ENCODE measurements around the gene KCNK13.

Gene KCNK13

GRCh38 chr14:90159146-90159545 is 97.4 kb downstream of the KCNK13 start:
- ATAC-seq (replicated peaks; ENCODE audit: extremely low read depth, poor library complexity, severe bottlenecking) (no peak), DNase-seq (ENCODE audit: low spot score in 2 of 2) (no peak)
- Mint-ChIP-seq H3K9me3 (peaks cover 4% of the 10 kb centered on the region), H3K27ac (ENCODE audit: low read depth) (no peak overlapping the region), H3K36me3 (ENCODE audit: insufficient read depth) (no peaks in the 10 kb centered on the region), H3K27me3 (peaks cover 53% of the 10 kb centered on the region), H3K4me3 (no peak overlapping the region), H3K4me1 (no peaks in the 10 kb centered on the region)

GRCh38 chr14:90159688-90160087 is 97.9 kb downstream of the KCNK13 start:
- DNase-seq (ENCODE audit: low spot score in 2 of 2) = no peak
- no peak overlapping the region for H3K4me3 Mint-ChIP-seq
- H3K36me3 Mint-ChIP-seq (ENCODE audit: insufficient read depth) = no peaks in the 10 kb centered on the region
- no peak overlapping the region for H3K27ac Mint-ChIP-seq (ENCODE audit: low read depth)
- H3K27me3 Mint-ChIP-seq = peaks cover 52% of the 10 kb centered on the region
- H3K4me1 Mint-ChIP-seq = no peaks in the 10 kb centered on the region
- ATAC-seq (replicated peaks; ENCODE audit: extremely low read depth, poor library complexity, severe bottlenecking) = no peak
- H3K9me3 Mint-ChIP-seq = no peaks in the 10 kb centered on the region

- H3K27ac Mint-ChIP-seq (ENCODE audit: low read depth) = no peak overlapping the region
- no peak for ATAC-seq (replicated peaks; ENCODE audit: extremely low read depth, poor library complexity, severe bottlenecking)
- H3K9me3 Mint-ChIP-seq = no peaks in the 10 kb centered on the region
- H3K27me3 Mint-ChIP-seq = peaks cover 38% of the 10 kb centered on the region
- H3K4me1 Mint-ChIP-seq = no peaks in the 10 kb centered on the region
- no peak overlapping the region for H3K4me3 Mint-ChIP-seq
- no peaks in the 10 kb centered on the region for H3K36me3 Mint-ChIP-seq (ENCODE audit: insufficient read depth)
- no peak for DNase-seq (ENCODE audit: low spot score in 2 of 2)
These were observed 99.3 kb downstream of the KCNK13 start for GRCh38 chr14:90161129-90161528.

- Mint-ChIP-seq H3K27me3 (peaks cover 53% of the 10 kb centered on the region), H3K9me3 (no peaks in the 10 kb centered on the region), H3K4me3 (no peak overlapping the region), H3K36me3 (ENCODE audit: insufficient read depth) (no peaks in the 10 kb centered on the region), H3K27ac (ENCODE audit: low read depth) (no peak overlapping the region), H3K4me1 (no peaks in the 10 kb centered on the region)
- DNase-seq (ENCODE audit: low spot score in 2 of 2) (no peak), ATAC-seq (replicated peaks; ENCODE audit: extremely low read depth, poor library complexity, severe bottlenecking) (no peak)
These were observed 106.8 kb downstream of the KCNK13 start for GRCh38 chr14:90168425-90169105.

GRCh38 chr14:90175631-90176030 is 113.8 kb downstream of the KCNK13 start:
- no peak overlapping the region for H3K27ac Mint-ChIP-seq (ENCODE audit: low read depth)
- DNase-seq (ENCODE audit: low spot score in 2 of 2) = no peak
- H3K36me3 Mint-ChIP-seq (ENCODE audit: insufficient read depth) = no peaks in the 10 kb centered on the region
- H3K4me3 Mint-ChIP-seq = no peak overlapping the region
- no peaks in the 10 kb centered on the region for H3K9me3 Mint-ChIP-seq
- peaks cover 30% of the 10 kb centered on the region for H3K27me3 Mint-ChIP-seq
- ATAC-seq (replicated peaks; ENCODE audit: extremely low read depth, poor library complexity, severe bottlenecking) = no peak
- no peaks in the 10 kb centered on the region for H3K4me1 Mint-ChIP-seq

GRCh38 chr14:90177539-90178189 is 115.9 kb downstream of the KCNK13 start:
- DNase-seq (ENCODE audit: low spot score in 2 of 2) (no peak), ATAC-seq (replicated peaks; ENCODE audit: extremely low read depth, poor library complexity, severe bottlenecking) (no peak)
- Mint-ChIP-seq H3K27me3 (peaks cover 22% of the 10 kb centered on the region), H3K36me3 (ENCODE audit: insufficient read depth) (no peaks in the 10 kb centered on the region), H3K4me1 (no peaks in the 10 kb centered on the region), H3K4me3 (no peak overlapping the region), H3K9me3 (no peaks in the 10 kb centered on the region), H3K27ac (ENCODE audit: low read depth) (no peak overlapping the region)

- Mint-ChIP-seq H3K27me3 (peaks cover 21% of the 10 kb centered on the region), H3K4me1 (no peaks in the 10 kb centered on the region), H3K4me3 (no peak overlapping the region), H3K27ac (ENCODE audit: low read depth) (no peak overlapping the region), H3K36me3 (ENCODE audit: insufficient read depth) (no peaks in the 10 kb centered on the region), H3K9me3 (no peaks in the 10 kb centered on the region)
- DNase-seq (ENCODE audit: low spot score in 2 of 2) = no peak
- no peak for ATAC-seq (replicated peaks; ENCODE audit: extremely low read depth, poor library complexity, severe bottlenecking)
These were observed 117.6 kb downstream of the KCNK13 start for GRCh38 chr14:90179357-90179756.

- ATAC-seq (replicated peaks; ENCODE audit: extremely low read depth, poor library complexity, severe bottlenecking) (no peak), DNase-seq (ENCODE audit: low spot score in 2 of 2) (no peak)
- Mint-ChIP-seq H3K9me3 (no peaks in the 10 kb centered on the region), H3K4me1 (no peaks in the 10 kb centered on the region), H3K4me3 (no peak overlapping the region), H3K36me3 (ENCODE audit: insufficient read depth) (no peaks in the 10 kb centered on the region), H3K27me3 (peaks cover 29% of the 10 kb centered on the region), H3K27ac (ENCODE audit: low read depth) (no peak overlapping the region)
These were observed 118.3 kb downstream of the KCNK13 start for GRCh38 chr14:90179809-90180779.

- no peaks in the 10 kb centered on the region for H3K9me3 Mint-ChIP-seq
- no peaks in the 10 kb centered on the region for H3K4me1 Mint-ChIP-seq
- no peaks in the 10 kb centered on the region for H3K36me3 Mint-ChIP-seq (ENCODE audit: insufficient read depth)
These were observed 122.3 kb downstream of the KCNK13 start for GRCh38 chr14:90184094-90184493.

GRCh38 chr14:90184571-90185266 is 122.9 kb downstream of the KCNK13 start:
- Mint-ChIP-seq H3K36me3 (ENCODE audit: insufficient read depth) (no peaks in the 10 kb centered on the region), H3K27ac (ENCODE audit: low read depth) (no peak overlapping the region), H3K4me3 (no peak overlapping the region), H3K4me1 (no peaks in the 10 kb centered on the region), H3K27me3 (peaks cover 36% of the 10 kb centered on the region), H3K9me3 (no peaks in the 10 kb centered on the region)
- DNase-seq (ENCODE audit: low spot score in 2 of 2) (no peak), ATAC-seq (replicated peaks; ENCODE audit: extremely low read depth, poor library complexity, severe bottlenecking) (no peak)

More at GRCh38 chr14:90184094-90184493, 122.3 kb downstream of the KCNK13 start:
- DNase-seq (ENCODE audit: low spot score in 2 of 2) (no peak), ATAC-seq (replicated peaks; ENCODE audit: extremely low read depth, poor library complexity, severe bottlenecking) (no peak)
- Mint-ChIP-seq H3K4me3 (no peak overlapping the region), H3K27ac (ENCODE audit: low read depth) (no peak overlapping the region), H3K27me3 (peaks cover 30% of the 10 kb centered on the region)

- Mint-ChIP-seq H3K36me3 (ENCODE audit: insufficient read depth) (no peaks in the 10 kb centered on the region), H3K27ac (ENCODE audit: low read depth) (no peak overlapping the region), H3K27me3 (peaks cover 36% of the 10 kb centered on the region), H3K9me3 (no peaks in the 10 kb centered on the region), H3K4me3 (no peak overlapping the region), H3K4me1 (no peaks in the 10 kb centered on the region)
- DNase-seq (ENCODE audit: low spot score in 2 of 2) = no peak
- no peak for ATAC-seq (replicated peaks; ENCODE audit: extremely low read depth, poor library complexity, severe bottlenecking)
These were observed 126.8 kb downstream of the KCNK13 start for GRCh38 chr14:90188588-90188987.

GRCh38 chr14:90191154-90191553 is 129.4 kb downstream of the KCNK13 start:
- Mint-ChIP-seq H3K27me3 (peaks cover 42% of the 10 kb centered on the region), H3K4me3 (no peak overlapping the region), H3K4me1 (no peaks in the 10 kb centered on the region), H3K27ac (ENCODE audit: low read depth) (no peak overlapping the region), H3K9me3 (no peaks in the 10 kb centered on the region), H3K36me3 (ENCODE audit: insufficient read depth) (no peaks in the 10 kb centered on the region)
- ATAC-seq (replicated peaks; ENCODE audit: extremely low read depth, poor library complexity, severe bottlenecking) (no peak), DNase-seq (ENCODE audit: low spot score in 2 of 2) (no peak)

Data from central memory CD8-positive, alpha-beta T cell (primary cell).